Measurements from ENCODE around the gene EXOSC9.

DNA sequence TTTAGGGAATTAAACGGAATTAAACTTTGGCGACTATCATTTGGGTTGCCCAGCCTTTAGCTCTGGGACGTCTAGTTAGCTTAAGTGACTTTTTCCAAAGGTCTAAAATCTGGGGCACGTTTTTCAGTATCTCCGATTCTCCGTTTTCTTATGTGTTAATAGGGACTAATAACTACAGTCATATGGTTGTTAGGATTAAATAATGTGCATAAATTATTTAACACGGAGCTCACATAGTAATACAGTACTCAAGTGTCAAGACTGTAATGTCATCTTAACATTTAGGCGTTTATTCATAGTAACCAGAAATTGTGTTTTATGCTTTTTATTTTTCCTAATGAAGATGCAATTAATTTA is 23.0 kb downstream of the EXOSC9 start:
- TF ChIP-seq CTCF (IDR thresholded peaks at IDR 0.05 in 4 of 5, conservative IDR thresholded peaks at IDR 0.05 in 1 of 5) (peak in 1 of 5 experiments; percentile 12), POLR2A (IDR thresholded peaks at IDR 0.05) (no peak)
